ENCODE data around the gene ZNF484.

DNA sequence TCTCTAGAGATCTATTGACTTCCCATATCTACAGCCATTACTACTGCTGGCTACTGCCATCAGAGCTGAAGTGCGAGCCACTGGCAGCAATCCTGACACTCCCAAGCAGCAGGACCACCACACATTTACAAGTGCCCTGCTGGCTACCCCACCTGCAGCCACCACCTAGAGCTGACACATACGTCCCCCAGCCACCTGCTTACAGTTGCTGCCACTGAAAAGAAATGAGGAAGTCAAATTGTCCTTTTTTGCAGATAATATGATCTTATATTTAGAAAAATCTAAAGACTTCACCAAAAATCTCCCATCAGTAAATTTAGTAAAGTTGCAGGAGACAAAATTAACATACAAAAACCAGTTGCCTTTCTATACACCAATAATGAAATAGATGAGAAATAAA is 48.4 kb downstream of the ZNF484 start:
- TF ChIP-seq, protein P1, sequence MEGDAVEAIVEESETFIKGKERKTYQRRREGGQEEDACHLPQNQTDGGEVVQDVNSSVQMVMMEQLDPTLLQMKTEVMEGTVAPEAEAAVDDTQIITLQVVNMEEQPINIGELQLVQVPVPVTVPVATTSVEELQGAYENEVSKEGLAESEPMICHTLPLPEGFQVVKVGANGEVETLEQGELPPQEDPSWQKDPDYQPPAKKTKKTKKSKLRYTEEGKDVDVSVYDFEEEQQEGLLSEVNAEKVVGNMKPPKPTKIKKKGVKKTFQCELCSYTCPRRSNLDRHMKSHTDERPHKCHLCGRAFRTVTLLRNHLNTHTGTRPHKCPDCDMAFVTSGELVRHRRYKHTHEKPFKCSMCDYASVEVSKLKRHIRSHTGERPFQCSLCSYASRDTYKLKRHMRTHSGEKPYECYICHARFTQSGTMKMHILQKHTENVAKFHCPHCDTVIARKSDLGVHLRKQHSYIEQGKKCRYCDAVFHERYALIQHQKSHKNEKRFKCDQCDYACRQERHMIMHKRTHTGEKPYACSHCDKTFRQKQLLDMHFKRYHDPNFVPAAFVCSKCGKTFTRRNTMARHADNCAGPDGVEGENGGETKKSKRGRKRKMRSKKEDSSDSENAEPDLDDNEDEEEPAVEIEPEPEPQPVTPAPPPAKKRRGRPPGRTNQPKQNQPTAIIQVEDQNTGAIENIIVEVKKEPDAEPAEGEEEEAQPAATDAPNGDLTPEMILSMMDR (IDR thresholded peaks at IDR 0.05) = no peak
- TF ChIP-seq POLR2A (IDR thresholded peaks at IDR 0.05) = no peak
